Myocyte (in vitro differentiated cells): ENCODE results near the gene DNMT3L. TPM values are rescaled to one million over a fixed set of nuclear protein-coding genes. Genes with fewer than 3 reads are reported as not detected.
"Not testable (repeated sequence)": the region's sequence is repeated elsewhere in the genome, so short reads cannot be mapped to it uniquely, and the experiment has no call there.

Experiments used
- DNase-seq: peaks from one replicate; pipeline ENCODE4 v3.0.0-alpha.2; 2012; ENCODE audit warnings: low read depth
- total RNA-seq: library from RNA; depleted of rRNA; stranded (reverse); fragments of >200 nt; gene quantifications from 2 replicates; pipeline ENCODE4 v1.2.3, GENCODE V29; 2014

The DNMT3L gene
- total RNA-seq, 1 donor from 2014 or later, result not detected

- not testable (repeated sequence) for DNase-seq
Observed at GRCh38 chr21:44249204-44250037, 12.3 kb downstream of the DNMT3L start.

DNA sequence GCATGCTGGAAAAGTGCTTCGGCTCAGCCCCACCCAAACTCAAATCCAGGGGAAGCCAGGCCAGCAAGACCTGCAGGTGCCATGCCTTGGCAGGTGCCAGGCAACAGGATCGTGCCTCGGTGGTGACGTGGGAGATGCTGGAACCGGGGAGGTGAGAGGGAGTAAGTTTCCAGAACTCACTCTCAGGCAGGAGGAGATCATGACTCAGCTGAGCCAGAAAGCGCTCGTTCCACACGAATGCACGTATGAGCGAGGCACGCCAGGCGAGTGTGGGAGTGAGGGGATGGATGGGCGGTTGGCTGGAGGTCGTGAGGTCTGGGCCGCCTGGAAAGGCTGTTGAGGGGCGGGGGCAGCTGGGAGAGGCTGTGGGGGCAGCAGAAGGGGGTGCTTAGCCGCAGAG, 13.8 kb downstream of the DNMT3L start:
- not testable (repeated sequence) for DNase-seq

DNA sequence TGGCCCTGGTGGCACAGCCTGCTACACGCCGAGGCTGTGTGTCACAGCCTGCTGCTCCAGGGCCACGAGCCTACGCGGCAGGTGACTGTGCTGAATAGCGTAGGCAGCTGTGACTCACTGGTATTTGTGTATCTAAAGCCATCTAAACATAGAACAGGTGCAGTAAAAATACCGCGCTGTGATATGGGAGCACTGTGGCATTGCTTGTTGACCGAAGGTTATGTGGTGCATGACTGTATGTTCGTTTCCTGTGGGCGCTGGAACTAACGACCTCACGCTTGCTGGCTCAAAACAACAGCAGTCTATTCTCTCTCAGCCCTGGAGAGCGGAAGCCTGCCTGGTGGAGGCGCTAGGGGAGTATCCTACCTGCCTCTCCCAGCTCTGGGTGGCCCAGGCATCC, 17.7 kb downstream of the DNMT3L start:
- DNase-seq, result not testable (repeated sequence)

DNA sequence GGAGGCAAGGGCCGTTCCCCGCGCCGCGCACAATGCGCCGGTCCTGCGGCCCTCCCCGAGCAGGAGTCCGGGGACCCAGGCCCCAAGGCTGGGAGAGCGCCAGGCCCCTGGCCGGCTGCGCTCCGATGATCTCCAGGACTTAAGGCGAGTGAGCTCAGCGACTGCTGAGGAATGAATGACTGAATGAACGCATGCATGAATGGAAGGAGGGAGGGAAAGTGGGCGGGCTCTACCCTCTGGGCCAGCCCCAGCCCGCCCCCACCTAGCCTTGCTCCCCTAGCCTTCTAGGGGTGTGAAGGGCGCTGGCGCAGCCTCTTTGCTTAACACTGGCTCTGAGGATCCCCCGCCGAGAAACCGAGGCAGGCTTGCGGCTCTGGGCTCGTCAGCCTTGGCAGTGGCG, 20.4 kb downstream of the DNMT3L start:
- DNase-seq, result not testable (repeated sequence)

GRCh38 chr21:44240842-44241241, 20.9 kb downstream of the DNMT3L start, which contains the start of gene ICOSLG:
ICOSLG (minus strand) TSS chr21:44240943; CDS start chr21:44240817, 126 bp downstream.
- DNase-seq, result not testable (repeated sequence)

- not testable (repeated sequence) for DNase-seq
Observed at GRCh38 chr21:44240353-44240752, 21.3 kb downstream of the DNMT3L start.

GRCh38 chr21:44229561-44229960, 32.1 kb downstream of the DNMT3L start:
- DNase-seq, result not testable (repeated sequence)

DNA sequence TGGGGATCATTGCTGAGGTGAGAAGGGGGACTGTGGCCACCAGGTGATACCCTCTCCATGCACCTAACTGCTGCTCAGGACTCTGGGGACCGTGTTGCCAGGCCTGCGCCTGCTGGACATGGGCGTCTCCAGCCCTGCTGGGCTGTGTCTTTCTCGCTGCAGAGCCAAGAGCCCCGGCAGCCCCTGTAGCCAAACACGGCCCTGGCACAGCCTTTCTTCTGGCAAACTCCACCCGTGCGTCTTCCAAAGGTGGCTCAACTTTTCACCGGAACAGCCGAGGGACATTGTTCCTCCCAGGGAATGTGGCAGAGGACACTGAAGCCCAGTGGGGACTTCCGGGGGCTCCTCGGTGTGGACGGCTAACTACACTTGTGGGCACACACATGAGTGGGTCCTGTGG, 33.6 kb downstream of the DNMT3L start:
- not testable (repeated sequence) for DNase-seq

GRCh38 chr21:44227614-44228013, 34.1 kb downstream of the DNMT3L start:
- DNase-seq, result not testable (repeated sequence)

- not testable (repeated sequence) for DNase-seq
Observed at GRCh38 chr21:44225605-44226004, 36.1 kb downstream of the DNMT3L start.

DNA sequence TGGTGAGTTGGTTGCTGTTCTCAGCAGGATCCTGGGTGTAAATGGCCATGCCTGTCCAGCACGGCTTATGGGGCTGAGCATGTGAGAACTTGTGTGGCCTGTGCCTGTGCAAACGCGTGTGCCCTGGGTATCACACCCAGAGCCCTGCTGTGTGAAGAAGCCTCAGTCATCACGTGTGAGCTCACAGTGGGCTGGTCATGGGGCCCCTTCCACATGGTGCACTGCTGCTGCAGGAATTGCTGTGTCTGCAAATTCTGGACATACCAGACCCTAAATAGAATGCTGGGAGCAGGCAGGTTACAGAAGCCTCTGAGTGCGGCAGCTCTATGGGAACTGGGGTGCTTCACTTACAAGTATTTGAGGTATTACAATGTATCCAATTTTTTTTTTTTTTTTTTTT, 38.4 kb downstream of the DNMT3L start:
- not testable (repeated sequence) for DNase-seq

DNA sequence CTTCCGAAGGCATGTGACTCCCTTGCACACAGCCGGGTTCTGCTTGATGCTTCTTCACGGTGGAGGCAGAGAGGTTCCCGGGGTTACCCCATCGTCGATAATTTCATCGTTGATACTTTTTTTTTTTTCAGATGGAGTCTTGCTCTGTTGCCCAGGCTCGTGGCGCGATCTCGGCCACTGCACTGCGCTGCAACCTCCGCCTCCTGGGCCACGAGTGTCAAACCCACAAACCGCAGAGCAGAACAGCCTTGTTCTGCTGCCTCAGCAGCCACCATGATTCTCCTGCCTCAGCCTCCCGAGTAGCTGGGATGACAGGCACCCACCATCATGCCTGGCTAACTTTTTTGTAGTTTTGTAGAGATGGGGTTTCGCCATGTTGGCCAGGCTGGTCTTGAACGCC, 41.0 kb downstream of the DNMT3L start:
- not testable (repeated sequence) for DNase-seq

DNA sequence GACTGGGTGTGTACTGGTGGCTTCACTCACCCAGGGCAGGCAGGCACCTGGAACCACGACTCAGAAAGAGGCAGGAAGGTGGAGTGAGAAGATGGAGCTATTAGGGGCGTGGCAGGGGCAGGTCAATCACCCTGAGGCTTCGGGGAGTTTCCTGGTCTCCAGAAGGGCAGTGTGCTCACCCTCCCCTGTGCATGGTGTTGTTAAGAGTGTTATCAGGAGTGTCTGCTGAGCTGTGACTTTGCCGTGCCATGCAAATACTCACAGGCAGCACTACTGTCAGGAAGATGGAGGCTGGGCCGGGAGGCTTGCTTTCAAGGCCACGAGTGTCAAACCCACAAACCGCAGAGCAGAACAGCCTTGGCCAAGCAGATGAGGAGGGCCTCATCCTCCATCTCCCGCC, 43.2 kb downstream of the DNMT3L start:
- not testable (repeated sequence) for DNase-seq

DNA sequence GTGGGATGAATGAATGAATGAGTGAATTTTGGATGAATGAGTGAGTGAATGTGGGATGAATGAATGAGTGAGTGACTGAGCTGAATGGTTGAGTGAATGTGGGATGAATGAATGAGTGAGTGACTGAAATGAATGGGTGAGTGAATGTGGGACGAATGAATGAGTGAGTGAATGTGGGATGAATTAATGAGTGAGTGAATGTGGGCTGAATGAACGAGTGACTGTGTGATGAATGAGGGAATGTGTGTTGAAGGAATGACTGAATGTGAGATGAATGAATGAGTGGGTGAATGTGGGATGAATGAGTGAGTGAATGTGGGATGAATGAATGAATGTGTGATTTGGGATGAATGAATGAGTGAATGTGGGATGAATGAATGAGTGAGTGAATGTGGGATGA, 49.7 kb downstream of the DNMT3L start:
- DNase-seq, result not testable (repeated sequence)

GRCh38 chr21:44211574-44211973, 50.1 kb downstream of the DNMT3L start:
- not testable (repeated sequence) for DNase-seq

GRCh38 chr21:44207860-44208646, 53.6 kb downstream of the DNMT3L start:
- DNase-seq, result not testable (repeated sequence)

DNA sequence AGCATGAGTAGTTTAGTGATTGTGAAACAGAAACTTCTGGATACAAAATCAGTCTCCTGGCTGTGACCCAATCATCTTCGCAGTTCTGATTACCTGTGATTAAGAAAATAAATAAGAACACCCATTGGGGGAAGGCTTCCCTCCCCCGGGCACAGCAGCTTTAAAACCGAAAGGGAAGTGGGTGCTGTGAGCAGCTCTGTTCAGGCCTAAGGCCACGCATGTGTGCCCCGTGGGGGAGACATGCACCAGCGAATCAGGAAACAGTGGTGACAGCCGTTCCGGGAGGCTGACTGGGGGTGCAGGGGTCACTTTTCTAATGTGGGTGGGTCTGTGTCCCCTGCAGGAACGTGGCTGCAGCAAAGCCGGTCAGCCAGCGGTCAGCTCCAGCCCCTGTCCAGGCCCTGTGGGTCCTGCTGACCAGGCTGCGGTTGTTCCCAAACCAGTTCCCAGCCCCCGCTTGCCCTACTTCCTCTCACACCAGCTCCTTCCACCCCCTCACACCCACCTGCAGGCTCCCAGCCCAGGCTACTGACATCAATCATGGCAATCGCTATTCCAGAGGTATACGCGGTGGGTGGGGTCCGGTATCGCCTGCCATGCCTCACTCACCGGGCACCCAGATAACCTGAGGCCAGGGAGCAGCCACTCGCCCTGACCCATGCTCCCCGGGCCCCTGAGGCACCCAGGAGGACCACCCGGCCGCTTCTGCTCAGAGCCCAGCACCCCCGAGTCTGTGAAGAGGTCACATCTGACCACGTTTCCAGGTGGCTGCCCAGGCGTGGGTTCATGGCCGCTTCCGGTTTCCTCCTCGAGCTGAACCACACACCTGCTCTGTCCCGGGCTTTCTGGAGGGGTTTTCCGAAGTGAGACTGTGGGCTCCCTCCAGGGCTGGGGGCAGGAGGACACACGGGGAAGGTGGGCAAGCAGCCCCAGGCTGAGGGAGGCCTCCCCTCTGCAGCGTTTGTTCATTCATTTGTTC, 54.7 kb downstream of the DNMT3L start:
- DNase-seq, result not testable (repeated sequence)

DNA sequence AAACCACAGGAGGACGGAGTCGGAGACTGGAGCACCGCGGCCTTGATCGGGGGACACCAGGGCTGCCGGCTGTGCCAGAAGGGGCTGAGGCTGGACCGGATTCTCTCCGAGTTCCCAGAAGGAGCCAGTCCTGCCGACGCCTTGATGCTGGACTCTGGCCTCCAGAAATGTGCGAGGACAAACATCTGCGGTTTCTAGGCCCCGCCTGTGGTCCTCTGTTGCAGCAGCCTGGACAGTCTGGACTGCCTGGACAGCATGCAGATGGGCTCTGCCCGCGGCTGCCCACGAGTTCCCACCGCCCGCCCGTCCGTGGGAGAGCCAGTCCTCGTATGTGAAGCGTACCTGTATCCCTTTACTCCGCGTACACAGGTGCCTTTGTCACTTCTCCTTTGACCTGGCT, 55.5 kb downstream of the DNMT3L start:
- DNase-seq, result not testable (repeated sequence)

DNA sequence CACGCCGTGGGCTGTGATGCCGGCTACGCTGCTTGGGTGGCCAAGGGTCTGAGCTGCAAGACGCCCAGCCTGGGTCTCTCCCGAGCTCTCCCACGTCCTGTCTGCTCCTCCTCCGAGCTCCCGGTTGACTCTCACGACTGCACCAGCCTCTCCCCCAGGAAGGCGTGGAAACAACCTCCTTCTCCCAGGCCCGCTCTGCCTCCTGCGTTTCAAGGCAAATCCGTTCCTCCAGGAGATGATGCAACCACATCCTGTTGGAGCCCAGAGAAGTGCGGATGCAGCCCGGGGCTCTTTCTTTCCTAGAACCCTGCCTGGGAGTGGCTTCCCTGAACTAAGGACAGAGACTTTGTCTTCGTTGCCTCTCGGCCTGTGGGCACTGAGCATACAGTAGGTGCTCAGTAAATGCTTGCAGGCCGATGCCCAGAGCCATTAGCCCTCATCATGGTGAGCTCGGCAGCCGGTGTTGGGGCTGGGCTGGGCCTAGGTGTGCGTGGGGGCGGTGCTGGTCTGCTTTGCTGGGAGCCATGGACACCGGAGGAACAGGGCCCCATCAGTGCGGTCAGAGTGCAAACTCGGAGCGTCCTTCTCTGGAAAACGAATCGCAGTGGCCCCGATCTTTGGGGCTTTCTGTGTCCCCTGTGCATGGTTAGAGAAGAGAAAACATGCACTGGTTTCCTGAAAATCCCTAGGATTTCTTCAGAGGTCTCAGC, 59.0 kb downstream of the DNMT3L start:
- DNase-seq, result not testable (repeated sequence)

- not testable (repeated sequence) for DNase-seq
Observed at GRCh38 chr21:44199997-44200396, 61.7 kb downstream of the DNMT3L start.
